GM19452 (cell line): Measurements from ENCODE around the gene HAS3.

Experiments
- ATAC-seq: cut with Tn5 transposase; IDR thresholded peaks from one replicate; pipeline ENCODE4 v1.9.1; 2021; ENCODE audit not compliant: unreplicated experiment

HAS3 gene

GRCh38 chr16:69089091-69089910 is 16.2 kb upstream of the HAS3 start:
- no peak for ATAC-seq

- no peak for ATAC-seq
Observed at GRCh38 chr16:69093974-69094373, 11.5 kb upstream of the HAS3 start.

GRCh38 chr16:69094501-69094900 is 11.0 kb upstream of the HAS3 start:
- no peak for ATAC-seq

GRCh38 chr16:69095193-69095592 is 10.3 kb upstream of the HAS3 start:
- ATAC-seq, result no peak

- no peak for ATAC-seq
Observed at GRCh38 chr16:69100071-69100691, 5.3 kb upstream of the HAS3 start.

- ATAC-seq, result no peak
Observed at GRCh38 chr16:69106491-69107315, 1.2 kb downstream of the HAS3 start.

- no peak for ATAC-seq
Observed at GRCh38 chr16:69107316-69107962, 2.0 kb downstream of the HAS3 start.

- ATAC-seq, result no peak
Observed at GRCh38 chr16:69108064-69108904, 2.8 kb downstream of the HAS3 start.

GRCh38 chr16:69108905-69109252 is 3.4 kb downstream of the HAS3 start:
- no peak for ATAC-seq

GRCh38 chr16:69109486-69110270 is 4.2 kb downstream of the HAS3 start:
- no peak for ATAC-seq

- no peak for ATAC-seq
Observed at GRCh38 chr16:69110406-69110805, 5.0 kb downstream of the HAS3 start.

GRCh38 chr16:69111216-69111875 is 5.9 kb downstream of the HAS3 start:
- no peak for ATAC-seq

GRCh38 chr16:69111876-69112230 is 6.4 kb downstream of the HAS3 start:
- no peak for ATAC-seq

- ATAC-seq, result no peak
Observed at GRCh38 chr16:69112285-69113129, 7.1 kb downstream of the HAS3 start.

GRCh38 chr16:69113216-69113615 is 7.8 kb downstream of the HAS3 start:
- no peak for ATAC-seq

GRCh38 chr16:69114346-69114975 is 9.0 kb downstream of the HAS3 start:
- no peak for ATAC-seq

GRCh38 chr16:69114976-69115355 is 9.5 kb downstream of the HAS3 start:
- ATAC-seq, result no peak

GRCh38 chr16:69115361-69115760 is 9.9 kb downstream of the HAS3 start:
- ATAC-seq, result no peak
